Adipocyte (in vitro differentiated cells): ENCODE results near the gene NECTIN2.

ENCODE experiments used
- DNase-seq: peaks from one replicate; pipeline ENCODE4 v3.0.0-alpha.2; 2015; ENCODE audit warnings: low read depth
- H3K27me3 ChIP-seq: replicated peaks from 2 replicates; pipeline ENCODE4 v1.7.0; 2013; ENCODE audit warnings: mild to moderate bottlenecking, low read length, moderate library complexity; ENCODE audit not compliant: control insufficient read depth, insufficient read depth
- H3K36me3 ChIP-seq: 2 replicates; pipeline ENCODE4 v1.7.0; 2013; ENCODE audit warnings: low read length, mild to moderate bottlenecking, moderate library complexity; ENCODE audit not compliant: control insufficient read depth, insufficient read depth, severe bottlenecking
- H3K4me1 ChIP-seq: 2 replicates; pipeline ENCODE4 v1.7.0; 2013; ENCODE audit warnings: mild to moderate bottlenecking, low read length, moderate library complexity; ENCODE audit not compliant: control insufficient read depth, insufficient read depth
- H3K4me3 ChIP-seq: 2 replicates; pipeline ENCODE4 v1.7.0; 2013; ENCODE audit warnings: mild to moderate bottlenecking, low read length, moderate library complexity
- H3K9ac ChIP-seq: 2 replicates; pipeline ENCODE4 v1.7.0; 2013; ENCODE audit warnings: mild to moderate bottlenecking, low read length, moderate library complexity
- H3K9me3 ChIP-seq: 2 replicates; pipeline ENCODE4 v1.7.0; 2013; ENCODE audit warnings: mild to moderate bottlenecking, low read length, moderate library complexity; ENCODE audit not compliant: control insufficient read depth

NECTIN2 gene

GRCh38 chr19:44845286-44845611, 848 bp upstream of the NECTIN2 start:
- H3K4me1 ChIP-seq: peaks cover 19% of the 10 kb centered on the region
- peak overlapping the region; percentile 66 for H3K9ac ChIP-seq
- no peaks in the 10 kb centered on the region for H3K9me3 ChIP-seq
- no peaks in the 10 kb centered on the region for H3K27me3 ChIP-seq
- peak overlapping the region; percentile 83 for H3K4me3 ChIP-seq
- no peaks in the 10 kb centered on the region for H3K36me3 ChIP-seq
- no peak for DNase-seq

- DNase-seq: peak; percentile 63
- peak overlapping the region; percentile 98 for H3K4me3 ChIP-seq
Observed at GRCh38 chr19:44846455-44847143, 502 bp downstream of the NECTIN2 start.

DNA sequence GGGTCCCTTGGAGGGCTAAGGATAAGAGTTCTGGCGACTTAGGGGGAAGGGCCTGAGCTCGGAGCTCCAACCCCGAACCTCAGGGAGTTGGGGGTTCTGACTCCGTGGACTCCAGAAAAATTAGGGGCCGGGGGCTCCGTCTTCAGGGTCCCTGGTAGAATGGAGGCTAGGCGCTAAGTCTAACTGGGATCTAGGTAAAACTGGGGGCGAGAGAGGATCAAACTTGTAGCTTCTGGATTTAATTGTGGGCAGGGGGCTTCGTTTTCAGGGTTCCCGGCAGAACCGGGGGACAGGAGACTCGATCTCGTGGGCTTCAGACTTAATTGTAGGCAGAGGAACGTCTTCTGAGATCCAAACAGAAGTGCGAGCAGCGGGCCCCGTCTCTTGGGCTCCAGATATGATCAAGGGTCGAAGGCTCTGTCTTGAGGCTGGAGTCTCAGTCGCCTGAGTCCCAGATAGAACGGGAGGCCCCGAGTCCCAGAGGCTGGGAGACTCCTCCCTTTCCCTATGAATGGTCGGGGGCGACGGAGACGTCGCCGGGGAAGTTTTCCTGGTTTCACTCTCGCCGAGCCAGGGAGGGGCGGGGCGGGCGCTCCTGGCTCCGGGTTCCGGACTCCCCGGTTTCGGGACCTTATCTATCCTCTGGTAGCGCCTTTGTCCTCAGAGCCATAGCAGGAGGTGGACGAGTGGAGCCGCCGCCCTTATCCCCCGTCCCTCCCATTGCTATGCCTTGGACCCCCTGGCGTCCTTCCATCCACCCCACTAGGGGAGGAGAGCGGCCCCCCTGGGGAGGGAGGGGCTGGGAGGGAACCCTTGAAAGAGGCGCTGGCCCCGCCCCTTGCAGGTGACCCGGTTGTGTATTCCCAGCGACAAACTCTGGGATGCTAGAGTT, 1.3 kb downstream of the NECTIN2 start:
- Histone ChIP-seq H3K27me3 (no peaks in the 10 kb centered on the region), H3K9ac (peak overlapping the region; percentile 98), H3K9me3 (no peaks in the 10 kb centered on the region), H3K4me1 (peaks cover 19% of the 10 kb centered on the region), H3K36me3 (no peaks in the 10 kb centered on the region), H3K4me3 (peak overlapping the region; percentile 98)
- peak; percentile 90 for DNase-seq

More at GRCh38 chr19:44846455-44847143, 502 bp downstream of the NECTIN2 start:
- Histone ChIP-seq H3K9me3 (no peaks in the 10 kb centered on the region), H3K36me3 (no peaks in the 10 kb centered on the region), H3K9ac (peak overlapping the region; percentile 98), H3K27me3 (no peaks in the 10 kb centered on the region), H3K4me1 (peaks cover 19% of the 10 kb centered on the region)

GRCh38 chr19:44848036-44848811, 2.1 kb downstream of the NECTIN2 start:
- DNase-seq: peak; percentile 74
- H3K9me3 ChIP-seq: no peaks in the 10 kb centered on the region
- no peaks in the 10 kb centered on the region for H3K36me3 ChIP-seq

DNA sequence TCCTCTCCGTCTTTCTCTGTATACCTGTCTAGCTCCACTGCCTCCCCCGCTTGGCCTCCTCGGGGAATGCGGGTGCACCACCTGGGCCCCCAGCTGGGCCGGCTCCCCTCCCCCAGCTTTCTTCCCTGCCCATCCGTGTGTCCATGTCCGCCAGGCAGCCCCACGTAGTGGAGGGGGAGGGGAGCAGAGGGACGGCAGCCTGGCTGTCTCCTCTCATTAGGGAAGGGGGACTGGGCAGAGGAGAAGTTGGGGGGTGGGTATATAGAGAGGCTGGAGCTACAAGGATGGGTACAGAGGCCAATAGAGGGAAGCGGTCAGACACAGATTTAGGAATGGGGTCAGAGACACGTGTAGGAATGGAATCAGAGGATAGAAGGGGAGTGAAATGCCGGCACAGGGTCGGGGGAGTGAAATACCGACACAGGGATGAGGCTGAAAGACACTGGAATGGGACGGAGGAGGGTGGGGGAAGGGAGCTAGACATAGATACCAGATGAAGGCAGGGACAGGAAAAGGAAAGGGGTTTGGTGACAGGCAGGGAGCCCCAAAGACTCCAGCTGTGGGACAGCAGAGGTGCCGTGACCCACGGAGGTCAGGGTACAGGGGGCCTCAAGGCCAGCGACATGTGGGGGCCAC, 2.8 kb downstream of the NECTIN2 start:
- H3K36me3 ChIP-seq: no peaks in the 10 kb centered on the region
- no peaks in the 10 kb centered on the region for H3K9me3 ChIP-seq
- peak overlapping the region; percentile 98 for H3K4me3 ChIP-seq
- H3K9ac ChIP-seq: peak overlapping the region; percentile 98
- H3K27me3 ChIP-seq: no peaks in the 10 kb centered on the region
- peaks cover 19% of the 10 kb centered on the region for H3K4me1 ChIP-seq
- peak; percentile 36 for DNase-seq

More at GRCh38 chr19:44848036-44848811, 2.1 kb downstream of the NECTIN2 start:
- H3K4me3 ChIP-seq: peak overlapping the region; percentile 98
- peaks cover 19% of the 10 kb centered on the region for H3K4me1 ChIP-seq
- peak overlapping the region; percentile 98 for H3K9ac ChIP-seq
- no peaks in the 10 kb centered on the region for H3K27me3 ChIP-seq

- no peak overlapping the region for H3K4me3 ChIP-seq
- H3K36me3 ChIP-seq: no peaks in the 10 kb centered on the region
- no peak for DNase-seq
- no peaks in the 10 kb centered on the region for H3K27me3 ChIP-seq
- peaks cover 19% of the 10 kb centered on the region for H3K4me1 ChIP-seq
- no peak overlapping the region for H3K9ac ChIP-seq
- H3K9me3 ChIP-seq: no peaks in the 10 kb centered on the region
Observed at GRCh38 chr19:44850641-44851109, 4.6 kb downstream of the NECTIN2 start.

- DNase-seq: no peak
- no peaks in the 10 kb centered on the region for H3K27me3 ChIP-seq
- no peak overlapping the region for H3K4me3 ChIP-seq
- no peak overlapping the region for H3K9ac ChIP-seq
- H3K9me3 ChIP-seq: no peaks in the 10 kb centered on the region
- H3K36me3 ChIP-seq: no peaks in the 10 kb centered on the region
- peaks cover 19% of the 10 kb centered on the region for H3K4me1 ChIP-seq
Observed at GRCh38 chr19:44851427-44851826, 5.3 kb downstream of the NECTIN2 start.

DNA sequence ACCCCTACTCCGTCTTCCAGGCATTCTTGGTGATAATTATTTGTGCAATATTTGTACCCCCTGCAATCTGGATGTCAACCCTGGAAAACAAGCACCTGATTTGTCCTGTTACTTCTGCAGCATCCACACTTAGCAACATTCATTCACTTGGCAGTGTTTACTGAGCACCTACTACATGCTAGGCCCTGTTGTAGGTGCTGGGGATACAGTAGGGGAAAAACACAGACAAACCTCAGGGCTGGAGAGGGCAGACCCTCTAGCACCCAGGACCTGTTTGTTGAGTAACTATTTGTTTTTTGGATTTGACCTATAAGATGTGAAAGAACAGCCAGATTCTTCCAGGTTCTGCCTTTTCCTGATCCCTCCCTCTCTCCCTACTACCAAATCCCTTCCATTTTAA, 9.5 kb downstream of the NECTIN2 start:
- no peaks in the 10 kb centered on the region for H3K27me3 ChIP-seq
- peaks cover 3% of the 10 kb centered on the region for H3K36me3 ChIP-seq
- H3K4me3 ChIP-seq: no peak overlapping the region
- no peaks in the 10 kb centered on the region for H3K4me1 ChIP-seq
- no peak overlapping the region for H3K9ac ChIP-seq
- DNase-seq: no peak
- H3K9me3 ChIP-seq: no peaks in the 10 kb centered on the region

- H3K4me1 ChIP-seq: no peaks in the 10 kb centered on the region
- H3K9ac ChIP-seq: no peak overlapping the region
- no peak for DNase-seq
- H3K4me3 ChIP-seq: no peak overlapping the region
- H3K36me3 ChIP-seq: peaks cover 3% of the 10 kb centered on the region
- H3K27me3 ChIP-seq: no peaks in the 10 kb centered on the region
- H3K9me3 ChIP-seq: no peaks in the 10 kb centered on the region
Observed at GRCh38 chr19:44856421-44857083, 10.5 kb downstream of the NECTIN2 start.

DNA sequence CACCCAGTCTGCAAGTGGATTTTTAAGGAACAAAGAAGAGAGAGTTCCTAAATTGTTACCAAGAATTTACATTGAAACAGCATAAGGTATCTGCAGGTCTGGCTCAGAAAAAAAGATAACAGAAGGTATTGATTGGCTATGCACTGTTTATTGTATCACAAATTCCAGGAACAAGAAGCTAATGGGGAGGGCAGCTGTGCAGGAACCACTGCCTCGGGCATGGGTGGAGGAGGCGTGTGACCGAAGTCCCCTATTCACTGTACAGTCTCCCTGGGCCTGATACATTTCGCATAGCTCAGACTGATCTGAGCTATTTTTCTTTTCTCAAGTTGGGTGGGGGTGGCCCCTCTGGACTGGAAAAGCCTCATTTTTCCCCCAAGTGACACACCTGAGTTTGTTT, 11.7 kb downstream of the NECTIN2 start:
- H3K36me3 ChIP-seq: peaks cover 3% of the 10 kb centered on the region
- no peak for DNase-seq
- H3K4me1 ChIP-seq: no peaks in the 10 kb centered on the region
- H3K9ac ChIP-seq: no peak overlapping the region
- no peaks in the 10 kb centered on the region for H3K9me3 ChIP-seq
- no peak overlapping the region for H3K4me3 ChIP-seq
- H3K27me3 ChIP-seq: no peaks in the 10 kb centered on the region
